Ovary (tissue), 9 donors: Measurements from ENCODE around the gene SGPL1. TPM values are rescaled to one million over a fixed set of nuclear protein-coding genes. Genes with fewer than 3 reads are reported as not detected.

ENCODE experiments used
- DNase-seq, 5 donors: peaks; one replicate each; pipeline ENCODE4 v3.0.0-alpha.2; 2019 to 2020
- H3K27ac ChIP-seq, 2 donors: fragments of 200-600 bp; one replicate each; pipeline versions ENCODE4 v1.5.1 to v1.8.0; 2019 to 2022
- H3K27me3 ChIP-seq: fragments of 200-600 bp; one replicate; pipeline ENCODE4 v1.8.0; 2022
- H3K36me3 ChIP-seq: fragments of 200-600 bp; sonication (generic); one replicate; pipeline ENCODE4 v1.5.1; 2019
- H3K4me1 ChIP-seq: one replicate; pipeline ENCODE4 v1.8.1; 2013; ENCODE audit warnings: mild to moderate bottlenecking, moderate library complexity; ENCODE audit not compliant: insufficient read depth
- H3K4me3 ChIP-seq: fragments of 200-600 bp; sonication (generic); one replicate; pipeline ENCODE4 v1.5.1; 2017
- H3K9me3 ChIP-seq, 2 donors: fragments of 200-600 bp in 1 of 2; sonication (generic) in 1 of 2; one replicate each; pipeline versions ENCODE4 v1.5.1 to v1.8.1; 2013 to 2019; ENCODE audit warnings: mild to moderate bottlenecking in 1 of 2, moderate library complexity in 1 of 2
- EP300 ChIP-seq: sonication (generic); formaldehyde crosslinking; IDR thresholded peaks from one replicate; pipeline ENCODE4 v1.6.1; 2017; ENCODE audit warnings: antibody characterized with exemption
- POLR2A ChIP-seq: fragments of 450-650 bp; IDR thresholded peaks from one replicate; pipeline ENCODE4 v1.6.1; 2017; ENCODE audit warnings: antibody characterized with exemption, mild to moderate bottlenecking, moderate library complexity
- WGBS, 3 donors: extraction: QIAGEN DNeasy Blood & Tissue Kit in 1 of 3; methylation state at CpG; one replicate each; pipeline versions ENCODE4 v1.1.5 to v1.1.7; 2013 to 2017; 5-methylcytosine and 5-hydroxymethylcytosine counted together
- intact Hi-C, 4 donors: fragments of 100-400 bp; cut with DNase I; formaldehyde crosslinking; loops; one replicate each; pipeline versions ENCODE4 v1.11.0 to v1.15.1; 2022 to 2023
- polyA plus RNA-seq, 2 donors: library from polyadenylated mRNA; stranded (reverse); fragments of 200-250 nt in 1 of 2; fragments of 350-450 nt in 1 of 2; fragmentation: Illumina TruSeq in 1 of 2; extraction: RNeasy Lipid Tissue Mini Kit (QIAGEN cat#74804) in 1 of 2; gene quantifications; one replicate each; pipeline ENCODE4 v1.2.3, GENCODE V29; 2013 to 2014
- total RNA-seq, 7 donors: library from RNA; depleted of rRNA in 2 of 7; stranded (reverse); fragments of >200 nt in 2 of 7; fragmentation: NEBNext Ultra II Directional in 3 of 7; extraction: Animal tissue kit (Norgen Biotek cat#: 25700) in 3 of 7; gene quantifications; one replicate each; pipeline versions ENCODE4 v1.1.0 to v1.2.4, GENCODE V29; 2016 to 2023
- TF ChIP-seq, protein P1 (sequence below), 3 donors: fragments of 450-650 bp in 2 of 3; fragments of 200-600 bp in 1 of 3; IDR thresholded peaks; one replicate each; pipeline versions ENCODE4 v1.5.1 to v1.8.0; 2016 to 2022; ENCODE audit warnings: antibody characterized with exemption in 3 of 3, mild to moderate bottlenecking in 1 of 3
- donor health status: DM: no; HTN: no; CAD: no; lungs with moderate emphysema.
- donor health status: DM: no; HTN: no; CAD: no.
- donor health status: Bipolar disorder and iron deficiency.
- donor health status: DM: yes; HTN: yes; CAD: no.
- donor health status: DM: no; HTN: no; CAD: no.
- donor health status: DM: yes; HTN: yes; CAD: no.

Gene SGPL1
- total and polyA plus RNA-seq, 9 donors: 8.0 to 52.6 (median 30.8) TPM

- Histone ChIP-seq H3K27ac (no peak overlapping the region), H3K36me3 (no peaks in the 10 kb centered on the region), H3K4me3 (no peak overlapping the region), H3K4me1 (no peaks in the 10 kb centered on the region), H3K9me3 (no peaks in the 10 kb centered on the region), H3K27me3 (no peaks in the 10 kb centered on the region)
- intact Hi-C loops: no loop called here
- DNase-seq: peak in 1 of 5 donors; percentile 33
- WGBS, 3 donors: 75 to 83% (median 80%) methylated on average over 14 of the region's 14 CpGs
- no peak for TF ChIP-seq POLR2A
- TF ChIP-seq EP300: no peak
- TF ChIP-seq, protein P1, sequence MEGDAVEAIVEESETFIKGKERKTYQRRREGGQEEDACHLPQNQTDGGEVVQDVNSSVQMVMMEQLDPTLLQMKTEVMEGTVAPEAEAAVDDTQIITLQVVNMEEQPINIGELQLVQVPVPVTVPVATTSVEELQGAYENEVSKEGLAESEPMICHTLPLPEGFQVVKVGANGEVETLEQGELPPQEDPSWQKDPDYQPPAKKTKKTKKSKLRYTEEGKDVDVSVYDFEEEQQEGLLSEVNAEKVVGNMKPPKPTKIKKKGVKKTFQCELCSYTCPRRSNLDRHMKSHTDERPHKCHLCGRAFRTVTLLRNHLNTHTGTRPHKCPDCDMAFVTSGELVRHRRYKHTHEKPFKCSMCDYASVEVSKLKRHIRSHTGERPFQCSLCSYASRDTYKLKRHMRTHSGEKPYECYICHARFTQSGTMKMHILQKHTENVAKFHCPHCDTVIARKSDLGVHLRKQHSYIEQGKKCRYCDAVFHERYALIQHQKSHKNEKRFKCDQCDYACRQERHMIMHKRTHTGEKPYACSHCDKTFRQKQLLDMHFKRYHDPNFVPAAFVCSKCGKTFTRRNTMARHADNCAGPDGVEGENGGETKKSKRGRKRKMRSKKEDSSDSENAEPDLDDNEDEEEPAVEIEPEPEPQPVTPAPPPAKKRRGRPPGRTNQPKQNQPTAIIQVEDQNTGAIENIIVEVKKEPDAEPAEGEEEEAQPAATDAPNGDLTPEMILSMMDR (IDR thresholded peaks at IDR 0.05): no peak
Measured at GRCh38 chr10:70774810-70775678, 40.7 kb upstream of the SGPL1 start.

GRCh38 chr10:70775679-70776454 is 39.9 kb upstream of the SGPL1 start:
- 79 to 90% (median 88%) methylated on average over 11 to 13 of the region's 13 CpGs for WGBS, 3 donors
- intact Hi-C loops: no loop called here

DNA sequence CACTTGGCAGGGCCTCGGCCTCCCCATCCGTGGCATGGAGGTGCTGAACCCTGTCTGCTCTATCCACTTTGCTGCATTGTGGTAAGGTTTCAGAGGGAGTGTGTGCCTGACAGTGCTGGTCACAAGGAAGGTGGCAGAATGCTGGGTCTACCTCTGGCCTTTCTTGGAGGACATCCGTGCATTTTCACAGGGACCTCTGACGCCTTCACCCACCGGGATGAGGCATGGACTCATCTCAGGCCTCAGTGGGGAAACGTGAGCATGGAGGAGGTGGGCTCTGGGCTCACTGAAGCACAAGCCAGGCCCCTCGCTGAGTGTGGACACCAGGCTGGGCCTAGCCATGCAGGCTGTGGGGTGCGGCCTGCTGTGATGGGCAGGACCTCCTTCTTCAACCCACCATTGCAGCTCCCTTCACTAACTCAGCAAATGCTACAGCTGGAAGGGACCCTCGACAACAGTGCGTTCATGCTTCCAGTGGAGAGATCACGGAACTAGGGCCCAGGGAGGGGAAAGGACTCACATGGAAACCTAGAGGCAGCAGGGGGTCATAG is 39.2 kb upstream of the SGPL1 start:
- no peaks in the 10 kb centered on the region for H3K36me3 ChIP-seq
- TF ChIP-seq POLR2A: no peak
- TF ChIP-seq, protein P1 (IDR thresholded peaks at IDR 0.05): no peak
- no peak for TF ChIP-seq EP300
- intact Hi-C loops: no loop called here
- H3K27ac ChIP-seq: no peak overlapping the region
- no peaks in the 10 kb centered on the region for H3K9me3 ChIP-seq
- no peaks in the 10 kb centered on the region for H3K4me1 ChIP-seq
- 89 to 95% (median 94%) methylated on average over 11 of the region's 11 CpGs for WGBS, 3 donors
- DNase-seq: no peak
- H3K4me3 ChIP-seq: no peak overlapping the region
- H3K27me3 ChIP-seq: no peaks in the 10 kb centered on the region

More at GRCh38 chr10:70775679-70776454, 39.9 kb upstream of the SGPL1 start:
- Histone ChIP-seq H3K27me3 (no peaks in the 10 kb centered on the region), H3K27ac (no peak overlapping the region), H3K36me3 (no peaks in the 10 kb centered on the region), H3K4me1 (no peaks in the 10 kb centered on the region), H3K9me3 (no peaks in the 10 kb centered on the region), H3K4me3 (no peak overlapping the region)
- TF ChIP-seq EP300 (no peak), POLR2A (no peak)
- TF ChIP-seq, protein P1 (IDR thresholded peaks at IDR 0.05): no peak
- peak in 1 of 5 donors; percentile 25 for DNase-seq

DNA sequence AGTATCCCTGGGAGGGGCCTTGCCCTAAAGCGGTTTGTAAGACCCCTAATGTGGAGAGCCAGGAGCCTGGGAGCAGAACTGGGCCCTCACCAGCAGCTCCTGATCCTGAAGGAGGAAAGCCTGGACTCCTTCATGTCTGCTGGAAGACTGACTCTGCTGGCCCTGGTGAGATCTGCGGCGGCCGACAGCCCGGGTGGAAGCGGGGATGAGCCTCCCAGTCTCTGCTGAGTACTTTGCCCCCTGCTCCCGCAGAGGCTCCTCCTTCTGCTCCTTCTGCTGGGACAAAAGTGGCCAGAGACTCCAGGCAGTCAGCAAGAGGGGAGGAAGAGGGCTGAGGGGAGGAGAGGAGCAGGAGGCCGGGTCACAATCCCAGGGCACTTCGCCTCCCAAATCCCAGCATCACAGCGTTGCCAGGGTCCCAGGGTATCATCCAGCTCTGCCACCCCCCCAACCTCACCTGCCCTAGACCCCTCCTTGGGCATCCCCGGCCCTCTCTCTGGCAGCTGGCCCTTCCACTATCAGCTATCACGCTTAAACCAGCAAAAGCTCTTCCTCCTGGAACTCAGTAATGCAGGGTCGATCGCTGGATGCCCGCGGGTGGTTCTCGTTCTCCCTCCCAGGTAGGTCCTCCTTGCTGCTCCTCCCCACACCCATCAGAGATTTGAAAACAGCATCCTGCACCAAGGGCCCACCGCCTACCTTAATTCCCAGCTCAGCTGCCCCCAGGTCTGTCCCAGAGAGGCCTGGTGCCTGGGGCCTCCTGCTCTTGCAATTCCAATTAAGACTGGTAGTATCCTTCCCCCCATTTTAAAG is 38.5 kb upstream of the SGPL1 start:
- TF ChIP-seq POLR2A (no peak), EP300 (no peak)
- TF ChIP-seq, protein P1 (IDR thresholded peaks at IDR 0.05): no peak
- intact Hi-C loops: no loop called here
- Histone ChIP-seq H3K4me1 (no peaks in the 10 kb centered on the region), H3K27ac (no peak overlapping the region), H3K36me3 (no peaks in the 10 kb centered on the region), H3K9me3 (no peaks in the 10 kb centered on the region), H3K27me3 (no peaks in the 10 kb centered on the region), H3K4me3 (no peak overlapping the region)
- DNase-seq: peak in 1 of 5 donors; percentile 19
- 88 to 91% (median 88%) methylated on average over 18 of the region's 18 CpGs for WGBS, 3 donors
